ENCODE measurements around the gene ARGLU1.

Gene ARGLU1

GRCh38 chr13:106587787-106588186 is 19.9 kb upstream of the ARGLU1 start:
- no peak for DNase-seq (ENCODE audit: low read depth in 4 of 4, low spot score in 1 of 4)

GRCh38 chr13:106586648-106587166 is 18.8 kb upstream of the ARGLU1 start:
- no peak for DNase-seq (ENCODE audit: low read depth in 4 of 4, low spot score in 1 of 4)

- DNase-seq (ENCODE audit: low read depth in 4 of 4, low spot score in 1 of 4), result no peak
Observed at GRCh38 chr13:106581225-106581624, 13.3 kb upstream of the ARGLU1 start.

GRCh38 chr13:106575896-106576295 is 8.0 kb upstream of the ARGLU1 start:
- DNase-seq (ENCODE audit: low read depth in 4 of 4, low spot score in 1 of 4), result no peak

GRCh38 chr13:106573868-106574267 is 5.9 kb upstream of the ARGLU1 start:
- no peak for DNase-seq (ENCODE audit: low read depth in 4 of 4, low spot score in 1 of 4)

GRCh38 chr13:106573284-106573846 is 5.4 kb upstream of the ARGLU1 start:
- DNase-seq (ENCODE audit: low read depth in 4 of 4, low spot score in 1 of 4), result no peak

- peak in 3 of 4 experiments; percentile 40 to 47 (median 47) for DNase-seq (ENCODE audit: low read depth in 4 of 4, low spot score in 1 of 4)
Observed at GRCh38 chr13:106570299-106570852, 2.4 kb upstream of the ARGLU1 start.

GRCh38 chr13:106569233-106570095 is 1.5 kb upstream of the ARGLU1 start:
- no peak for DNase-seq (ENCODE audit: low read depth in 4 of 4, low spot score in 1 of 4)

GRCh38 chr13:106568299-106569003 is 514 bp upstream of the ARGLU1 start:
- DNase-seq (ENCODE audit: low read depth in 4 of 4, low spot score in 1 of 4), result no peak

- peak in 2 of 4 experiments; percentile 14 to 18 for DNase-seq (ENCODE audit: low read depth in 4 of 4, low spot score in 1 of 4)
Observed at GRCh38 chr13:106566641-106567473, 1.1 kb downstream of the ARGLU1 start.

- DNase-seq (ENCODE audit: low read depth in 4 of 4, low spot score in 1 of 4), result no peak
Observed at GRCh38 chr13:106565127-106565775, 2.7 kb downstream of the ARGLU1 start.

GRCh38 chr13:106562301-106562700 is 5.6 kb downstream of the ARGLU1 start:
- no peak for DNase-seq (ENCODE audit: low read depth in 4 of 4, low spot score in 1 of 4)

GRCh38 chr13:106561551-106562170 is 6.3 kb downstream of the ARGLU1 start:
- DNase-seq (ENCODE audit: low read depth in 4 of 4, low spot score in 1 of 4), result peak in 2 of 4 experiments; percentile 30 to 44

- DNase-seq (ENCODE audit: low read depth in 4 of 4, low spot score in 1 of 4), result no peak
Observed at GRCh38 chr13:106560821-106561220, 7.1 kb downstream of the ARGLU1 start.

- no peak for DNase-seq (ENCODE audit: low read depth in 4 of 4, low spot score in 1 of 4)
Observed at GRCh38 chr13:106558527-106558926, 9.4 kb downstream of the ARGLU1 start.

- DNase-seq (ENCODE audit: low read depth in 4 of 4, low spot score in 1 of 4), result no peak
Observed at GRCh38 chr13:106555631-106556328, 12.2 kb downstream of the ARGLU1 start.

- no peak for DNase-seq (ENCODE audit: low read depth in 4 of 4, low spot score in 1 of 4)
Observed at GRCh38 chr13:106551751-106552150, 16.2 kb downstream of the ARGLU1 start.

- no peak for DNase-seq (ENCODE audit: low read depth in 4 of 4, low spot score in 1 of 4)
Observed at GRCh38 chr13:106551350-106551749, 16.6 kb downstream of the ARGLU1 start.

- no peak for DNase-seq (ENCODE audit: low read depth in 4 of 4, low spot score in 1 of 4)
Observed at GRCh38 chr13:106550570-106551135, 17.3 kb downstream of the ARGLU1 start.
